ENCODE data around the gene SPRED3.

SPRED3 gene

DNA sequence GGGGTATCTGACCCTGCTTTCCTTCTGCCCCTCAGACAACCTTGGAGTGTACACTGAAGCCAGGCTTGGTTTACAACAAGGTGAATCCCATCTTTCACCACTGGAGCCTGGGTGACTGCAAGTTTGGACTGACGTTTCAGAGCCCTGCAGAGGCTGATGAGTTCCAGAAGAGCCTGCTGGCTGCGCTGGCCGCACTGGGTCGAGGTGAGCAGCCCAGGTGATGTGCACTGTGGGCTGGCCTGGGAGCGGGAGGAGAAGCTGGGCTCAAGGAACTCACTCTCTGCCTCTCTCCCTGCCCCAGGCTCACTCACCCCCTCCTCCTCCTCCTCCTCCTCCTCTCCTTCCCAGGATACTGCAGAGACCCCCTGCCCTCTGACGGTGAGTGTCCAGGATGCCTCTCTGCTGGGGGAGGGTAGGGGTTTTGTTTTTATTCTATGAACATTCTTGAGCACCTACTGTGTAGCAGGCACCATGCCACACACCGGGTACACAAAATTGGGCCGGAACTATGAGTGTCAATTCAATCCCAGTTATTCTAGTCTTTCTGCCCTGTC lies 3.5 kb downstream of the SPRED3 start:
- Histone ChIP-seq H3K36me3 (ENCODE audit: control insufficient read depth in 2 of 2, insufficient read depth in 2 of 2, low read length in 2 of 2) (no peaks in the 10 kb centered on the region), H3K9ac (ENCODE audit: low read length in 2 of 2) (no peak overlapping the region), H3K4me3 (ENCODE audit: low read length in 2 of 2) (no peak overlapping the region), H3K27ac (ENCODE audit: low read length) (no peak overlapping the region), H3K4me1 (ENCODE audit: control insufficient read depth, insufficient read depth, low read length) (peaks cover 20% of the 10 kb centered on the region), H3K27me3 (ENCODE audit: control insufficient read depth in 1 of 2, insufficient read depth in 2 of 2, low read length in 2 of 2) (peaks cover 25 to 28% of the 10 kb centered on the region in 2 donors), H3K9me3 (ENCODE audit: control insufficient read depth in 2 of 2, low read length in 2 of 2) (no peaks in the 10 kb centered on the region)

DNA sequence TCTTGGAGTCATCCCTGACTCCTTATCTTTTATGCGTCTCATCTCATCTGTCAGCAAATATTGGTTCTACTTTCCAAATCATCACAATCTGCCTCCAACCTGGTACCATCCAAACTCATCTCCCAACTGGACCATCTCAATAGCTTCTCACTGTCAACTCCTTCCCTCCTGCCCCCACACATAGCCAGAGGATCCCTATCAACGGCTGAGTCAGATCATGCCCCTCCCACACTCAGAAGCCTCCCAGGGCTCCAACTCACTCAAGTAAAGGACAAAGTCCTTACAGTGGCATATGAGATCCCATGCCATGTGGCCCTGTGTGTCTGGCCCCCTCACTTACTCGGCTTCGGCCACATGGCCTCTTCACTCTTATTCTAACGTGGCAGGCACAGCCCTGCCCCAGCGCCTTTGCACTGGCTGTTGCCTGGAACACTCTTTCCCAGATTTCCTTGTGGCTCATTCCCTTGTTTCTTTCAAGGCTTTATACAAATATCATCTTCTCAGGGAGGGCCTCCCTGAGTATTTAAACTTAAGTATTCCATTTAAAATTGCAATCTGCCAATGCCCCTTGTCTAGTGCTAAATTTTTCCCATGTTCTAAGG lies 4.3 kb downstream of the SPRED3 start:
- peaks cover 12% of the 10 kb centered on the region for H3K4me1 ChIP-seq (ENCODE audit: control insufficient read depth, insufficient read depth, low read length)
- no peaks in the 10 kb centered on the region for H3K36me3 ChIP-seq (ENCODE audit: control insufficient read depth in 2 of 2, insufficient read depth in 2 of 2, low read length in 2 of 2)
- no peaks in the 10 kb centered on the region for H3K9me3 ChIP-seq (ENCODE audit: control insufficient read depth in 2 of 2, low read length in 2 of 2)
- H3K27ac ChIP-seq (ENCODE audit: low read length), result no peak overlapping the region
- H3K4me3 ChIP-seq (ENCODE audit: low read length in 2 of 2), result no peak overlapping the region
- H3K9ac ChIP-seq (ENCODE audit: low read length in 2 of 2), result no peak overlapping the region
- peaks cover 29 to 35% of the 10 kb centered on the region in 2 donors for H3K27me3 ChIP-seq (ENCODE audit: control insufficient read depth in 1 of 2, insufficient read depth in 2 of 2, low read length in 2 of 2)

DNA sequence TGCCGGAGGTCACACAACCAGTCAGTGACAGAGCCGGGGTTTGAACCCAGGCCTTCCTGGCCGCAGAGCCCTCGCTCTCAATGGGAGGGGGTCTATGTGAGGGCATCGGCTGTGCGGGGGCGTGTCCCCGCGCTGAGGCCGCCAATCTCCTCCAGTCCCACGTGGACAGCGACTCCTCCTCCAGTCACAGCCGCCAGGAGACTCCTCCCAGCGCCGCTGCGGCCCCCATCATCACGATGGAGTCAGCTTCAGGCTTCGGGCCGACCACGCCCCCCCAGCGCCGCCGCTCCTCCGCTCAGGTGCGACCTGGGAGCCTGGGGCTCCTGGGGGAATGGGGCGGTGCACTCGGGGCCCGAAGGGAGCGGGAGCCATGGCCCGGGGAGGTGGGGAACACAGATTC lies 6.0 kb downstream of the SPRED3 start:
- Histone ChIP-seq H3K27me3 (ENCODE audit: control insufficient read depth in 1 of 2, insufficient read depth in 2 of 2, low read length in 2 of 2) (peaks cover 36 to 46% of the 10 kb centered on the region in 2 donors), H3K4me3 (ENCODE audit: low read length in 2 of 2) (no peak overlapping the region), H3K9me3 (ENCODE audit: control insufficient read depth in 2 of 2, low read length in 2 of 2) (no peaks in the 10 kb centered on the region), H3K36me3 (ENCODE audit: control insufficient read depth in 2 of 2, insufficient read depth in 2 of 2, low read length in 2 of 2) (no peaks in the 10 kb centered on the region), H3K4me1 (ENCODE audit: control insufficient read depth, insufficient read depth, low read length) (no peaks in the 10 kb centered on the region), H3K9ac (ENCODE audit: low read length in 2 of 2) (no peak overlapping the region), H3K27ac (ENCODE audit: low read length) (no peak overlapping the region)

DNA sequence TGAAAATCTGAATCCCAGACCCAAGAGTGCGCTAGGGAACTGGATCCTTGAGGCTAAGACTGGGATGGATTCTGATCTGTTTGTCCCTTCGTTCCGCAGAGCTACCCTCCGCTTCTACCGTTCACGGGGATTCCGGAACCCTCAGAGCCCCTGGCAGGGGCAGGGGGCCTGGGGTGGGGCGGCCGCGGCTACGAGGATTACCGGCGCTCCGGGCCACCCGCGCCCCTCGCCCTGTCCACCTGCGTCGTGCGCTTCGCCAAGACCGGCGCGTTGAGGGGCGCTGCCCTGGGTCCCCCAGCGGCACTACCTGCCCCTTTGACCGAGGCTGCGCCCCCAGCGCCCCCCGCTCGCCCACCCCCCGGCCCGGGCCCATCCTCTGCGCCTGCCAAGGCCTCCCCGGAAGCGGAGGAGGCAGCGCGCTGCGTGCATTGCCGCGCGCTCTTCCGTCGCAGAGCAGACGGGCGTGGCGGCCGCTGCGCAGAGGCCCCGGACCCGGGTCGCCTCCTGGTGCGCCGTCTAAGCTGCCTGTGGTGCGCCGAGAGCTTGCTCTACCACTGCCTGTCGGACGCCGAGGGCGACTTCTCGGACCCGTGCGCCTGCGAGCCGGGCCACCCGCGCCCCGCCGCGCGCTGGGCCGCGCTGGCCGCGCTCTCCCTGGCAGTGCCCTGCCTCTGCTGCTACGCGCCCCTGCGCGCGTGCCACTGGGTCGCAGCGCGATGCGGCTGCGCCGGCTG lies 7.1 kb downstream of the SPRED3 start:
- Histone ChIP-seq H3K36me3 (ENCODE audit: control insufficient read depth in 2 of 2, insufficient read depth in 2 of 2, low read length in 2 of 2) (no peaks in the 10 kb centered on the region), H3K9ac (ENCODE audit: low read length in 2 of 2) (no peak overlapping the region), H3K27ac (ENCODE audit: low read length) (no peak overlapping the region), H3K27me3 (ENCODE audit: control insufficient read depth in 1 of 2, insufficient read depth in 2 of 2, low read length in 2 of 2) (peaks cover 42 to 57% of the 10 kb centered on the region in 2 donors), H3K4me3 (ENCODE audit: low read length in 2 of 2) (no peak overlapping the region), H3K9me3 (ENCODE audit: control insufficient read depth in 2 of 2, low read length in 2 of 2) (no peaks in the 10 kb centered on the region), H3K4me1 (ENCODE audit: control insufficient read depth, insufficient read depth, low read length) (no peaks in the 10 kb centered on the region)

DNA sequence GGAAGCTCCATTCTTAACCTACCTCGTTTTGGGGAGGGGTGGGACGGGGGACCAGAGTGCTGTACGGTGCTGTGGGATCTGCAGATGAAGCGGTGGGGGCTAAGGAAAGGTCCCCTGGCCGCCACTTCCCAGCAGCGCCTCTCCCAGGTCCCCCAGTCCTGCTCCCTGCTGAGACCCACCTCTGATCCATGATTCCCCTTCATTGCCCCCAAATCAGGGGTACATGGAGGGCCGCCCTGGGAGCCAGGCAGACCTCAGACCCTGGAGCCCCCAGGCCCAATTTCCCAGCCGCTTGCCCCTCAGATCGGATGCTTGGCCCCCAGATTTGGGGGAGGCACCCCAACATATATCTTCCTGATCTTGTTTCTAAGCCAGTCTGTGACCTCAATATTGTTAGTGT lies 10.6 kb downstream of the SPRED3 start:
- Histone ChIP-seq H3K4me1 (ENCODE audit: control insufficient read depth, insufficient read depth, low read length) (peaks cover 3% of the 10 kb centered on the region), H3K9me3 (ENCODE audit: control insufficient read depth in 2 of 2, low read length in 2 of 2) (no peaks in the 10 kb centered on the region), H3K4me3 (ENCODE audit: low read length in 2 of 2) (no peak overlapping the region), H3K27ac (ENCODE audit: low read length) (no peak overlapping the region), H3K9ac (ENCODE audit: low read length in 2 of 2) (no peak overlapping the region), H3K36me3 (ENCODE audit: control insufficient read depth in 2 of 2, insufficient read depth in 2 of 2, low read length in 2 of 2) (no peaks in the 10 kb centered on the region), H3K27me3 (ENCODE audit: control insufficient read depth in 1 of 2, insufficient read depth in 2 of 2, low read length in 2 of 2) (peaks cover 50 to 56% of the 10 kb centered on the region in 2 donors)

DNA sequence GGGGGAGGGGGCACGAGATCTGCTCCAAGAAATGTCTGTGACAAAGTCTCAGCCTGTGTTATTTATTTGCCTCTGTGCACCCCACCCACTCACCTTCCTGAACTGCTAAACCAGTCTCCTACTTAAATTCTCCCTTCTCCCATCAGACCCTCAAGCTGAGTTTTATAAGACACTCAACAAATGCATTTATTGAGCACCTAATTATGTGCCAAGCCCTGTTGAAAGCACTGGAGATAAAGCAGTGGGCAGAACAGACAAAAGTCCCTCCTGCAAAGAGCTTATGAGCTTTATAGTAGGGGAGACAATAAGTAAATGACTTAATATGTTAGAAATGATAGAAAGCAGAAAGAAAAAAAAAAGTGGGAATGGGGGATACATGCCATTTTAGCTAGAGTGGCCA lies 11.0 kb downstream of the SPRED3 start:
- Histone ChIP-seq H3K9ac (ENCODE audit: low read length in 2 of 2) (no peak overlapping the region), H3K27ac (ENCODE audit: low read length) (no peak overlapping the region), H3K27me3 (ENCODE audit: control insufficient read depth in 1 of 2, insufficient read depth in 2 of 2, low read length in 2 of 2) (peaks cover 46 to 51% of the 10 kb centered on the region in 2 donors), H3K9me3 (ENCODE audit: control insufficient read depth in 2 of 2, low read length in 2 of 2) (no peaks in the 10 kb centered on the region), H3K4me3 (ENCODE audit: low read length in 2 of 2) (no peak overlapping the region), H3K4me1 (ENCODE audit: control insufficient read depth, insufficient read depth, low read length) (peaks cover 3% of the 10 kb centered on the region), H3K36me3 (ENCODE audit: control insufficient read depth in 2 of 2, insufficient read depth in 2 of 2, low read length in 2 of 2) (no peaks in the 10 kb centered on the region)

DNA sequence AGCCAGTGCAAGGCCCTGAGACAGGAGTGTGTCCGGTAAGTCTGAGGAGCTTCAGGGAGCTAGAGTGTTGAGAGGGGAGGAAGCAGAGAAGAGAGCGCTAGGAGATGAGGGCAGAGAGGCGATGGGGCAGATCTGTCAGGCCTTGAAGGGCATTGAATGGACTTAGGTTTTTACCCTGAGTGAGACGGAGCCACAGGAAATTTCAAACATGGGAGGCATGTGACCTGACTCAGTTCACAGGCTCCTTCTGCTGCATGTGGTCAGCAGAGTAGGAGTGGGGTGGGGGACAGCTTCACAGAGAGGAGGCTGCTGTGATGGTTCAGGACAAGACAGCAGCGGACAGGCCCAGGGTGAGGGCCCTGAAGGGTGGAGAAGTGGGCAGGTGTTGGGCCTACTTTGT lies 11.9 kb downstream of the SPRED3 start:
- Histone ChIP-seq H3K4me1 (ENCODE audit: control insufficient read depth, insufficient read depth, low read length) (peaks cover 3% of the 10 kb centered on the region), H3K27me3 (ENCODE audit: control insufficient read depth in 1 of 2, insufficient read depth in 2 of 2, low read length in 2 of 2) (peaks cover 39 to 44% of the 10 kb centered on the region in 2 donors), H3K9ac (ENCODE audit: low read length in 2 of 2) (no peak overlapping the region), H3K4me3 (ENCODE audit: low read length in 2 of 2) (no peak overlapping the region), H3K9me3 (ENCODE audit: control insufficient read depth in 2 of 2, low read length in 2 of 2) (no peaks in the 10 kb centered on the region), H3K27ac (ENCODE audit: low read length) (no peak overlapping the region), H3K36me3 (ENCODE audit: control insufficient read depth in 2 of 2, insufficient read depth in 2 of 2, low read length in 2 of 2) (peaks cover 0 to 3% of the 10 kb centered on the region in 2 donors)

DNA sequence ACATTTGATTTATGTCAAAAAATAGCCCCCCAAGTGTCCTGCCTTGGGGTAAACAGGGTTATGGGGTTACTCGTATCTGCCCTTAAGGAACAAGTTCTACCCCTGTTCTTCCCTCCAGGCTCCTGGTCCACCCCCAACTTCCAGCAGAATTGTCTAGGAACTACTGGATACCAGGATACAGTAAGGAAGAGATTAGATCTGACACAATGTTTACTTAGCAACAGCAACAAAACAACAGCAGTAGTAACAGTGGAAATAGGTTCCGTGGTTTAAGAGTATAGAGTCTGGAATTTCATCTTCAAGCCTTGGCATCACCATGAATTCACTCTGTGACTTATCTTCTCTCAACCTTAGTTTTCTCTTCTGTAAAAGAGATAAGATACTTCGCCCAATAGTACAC lies 12.7 kb downstream of the SPRED3 start:
- no peak overlapping the region for H3K27ac ChIP-seq (ENCODE audit: low read length)
- no peak overlapping the region for H3K9ac ChIP-seq (ENCODE audit: low read length in 2 of 2)
- no peaks in the 10 kb centered on the region for H3K9me3 ChIP-seq (ENCODE audit: control insufficient read depth in 2 of 2, low read length in 2 of 2)
- no peak overlapping the region for H3K4me3 ChIP-seq (ENCODE audit: low read length in 2 of 2)
- H3K27me3 ChIP-seq (ENCODE audit: control insufficient read depth in 1 of 2, insufficient read depth in 2 of 2, low read length in 2 of 2), result peaks cover 38 to 41% of the 10 kb centered on the region in 2 donors
- H3K4me1 ChIP-seq (ENCODE audit: control insufficient read depth, insufficient read depth, low read length), result peaks cover 3% of the 10 kb centered on the region
- H3K36me3 ChIP-seq (ENCODE audit: control insufficient read depth in 2 of 2, insufficient read depth in 2 of 2, low read length in 2 of 2), result peaks cover 0 to 4% of the 10 kb centered on the region in 2 donors

DNA sequence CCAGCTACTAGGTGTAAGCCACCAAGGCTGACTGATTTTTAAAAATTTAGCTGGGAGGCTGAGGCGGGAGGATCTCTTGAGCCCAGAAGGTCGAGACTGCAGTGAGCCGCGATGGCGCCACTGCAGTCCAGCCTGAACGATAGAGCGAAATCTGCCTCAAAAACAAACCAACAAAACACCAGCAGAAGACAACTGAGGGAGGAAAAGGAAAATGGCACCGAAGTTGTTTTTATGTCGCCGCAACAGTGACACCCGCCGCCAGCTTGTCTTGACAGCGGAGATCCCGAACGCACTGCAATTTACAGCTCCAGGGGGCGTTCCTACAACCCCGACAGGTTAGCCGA lies 14.1 kb downstream of the SPRED3 start:
- Histone ChIP-seq H3K27me3 (ENCODE audit: control insufficient read depth in 1 of 2, insufficient read depth in 2 of 2, low read length in 2 of 2) (peaks cover 26 to 31% of the 10 kb centered on the region in 2 donors), H3K4me1 (ENCODE audit: control insufficient read depth, insufficient read depth, low read length) (peaks cover 3% of the 10 kb centered on the region), H3K36me3 (ENCODE audit: control insufficient read depth in 2 of 2, insufficient read depth in 2 of 2, low read length in 2 of 2) (peaks cover 3 to 8% of the 10 kb centered on the region in 2 donors), H3K9ac (ENCODE audit: low read length in 2 of 2) (no peak overlapping the region), H3K27ac (ENCODE audit: low read length) (no peak overlapping the region), H3K9me3 (ENCODE audit: control insufficient read depth in 2 of 2, low read length in 2 of 2) (no peaks in the 10 kb centered on the region), H3K4me3 (ENCODE audit: low read length in 2 of 2) (peak overlapping the region; percentile 62 to 90)

DNA sequence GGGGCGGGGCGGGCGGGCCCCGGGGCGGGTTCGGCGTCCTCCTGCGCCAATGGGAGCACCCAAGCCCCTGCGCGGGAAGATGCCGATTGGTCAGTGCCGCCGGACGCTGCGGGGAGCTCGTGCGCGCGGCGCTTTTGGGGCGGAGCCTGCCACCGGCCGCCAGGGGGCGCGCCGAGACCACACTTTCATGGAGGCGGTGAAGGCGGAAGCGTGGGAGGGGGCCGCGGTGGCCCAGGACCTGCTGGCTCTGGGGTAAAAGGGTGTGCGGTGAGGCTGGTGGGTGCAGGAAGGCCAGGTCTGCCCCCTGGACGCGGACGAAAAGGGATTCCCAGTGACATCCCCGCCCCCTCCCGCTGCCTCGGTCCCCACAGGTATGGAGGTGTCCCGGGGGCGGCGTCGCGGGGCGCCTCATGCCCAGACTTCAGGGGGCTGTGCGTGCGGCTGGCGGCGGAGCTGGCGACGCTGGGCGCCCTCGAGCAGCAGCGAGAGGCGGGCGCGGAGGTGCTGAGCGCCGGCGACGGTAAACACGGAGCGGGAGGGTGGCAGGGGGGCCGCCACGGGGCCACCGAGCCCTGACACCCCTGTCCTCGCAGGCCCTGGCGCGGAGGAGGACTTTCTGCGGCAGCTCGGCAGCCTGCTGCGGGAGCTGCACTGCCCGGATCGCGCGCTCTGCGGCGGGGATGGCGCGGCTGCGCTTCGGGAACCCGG lies 14.6 kb downstream of the SPRED3 start, which contains the start of gene FAM98C:
FAM98C (plus strand) TSS at position 127 of the 708 bp plus-strand sequence; CDS start at position 188, 61 bp downstream.
- H3K4me3 ChIP-seq (ENCODE audit: low read length in 2 of 2), result peak within 1 kb of the TSS; percentile 82 to 90
- H3K9ac ChIP-seq (ENCODE audit: low read length in 2 of 2), result peak within 1 kb of the TSS; percentile 69 to 72
- H3K9me3 ChIP-seq (ENCODE audit: control insufficient read depth in 2 of 2, low read length in 2 of 2), result no peaks in the 10 kb centered on the region
- H3K36me3 ChIP-seq (ENCODE audit: control insufficient read depth in 2 of 2, insufficient read depth in 2 of 2, low read length in 2 of 2), result peaks cover 3 to 8% of the 10 kb centered on the region in 2 donors
- no peak within 1 kb of the TSS for H3K27ac ChIP-seq (ENCODE audit: low read length)
- H3K27me3 ChIP-seq (ENCODE audit: control insufficient read depth in 1 of 2, insufficient read depth in 2 of 2, low read length in 2 of 2), result peaks cover 23 to 27% of the 10 kb centered on the region in 2 donors
- H3K4me1 ChIP-seq (ENCODE audit: control insufficient read depth, insufficient read depth, low read length), result peaks cover 3% of the 10 kb centered on the region
